Activated CD4-positive, CD25-positive, alpha-beta regulatory T cell (primary cell): ENCODE data around the gene AIFM1.

Source experiments
- DNase-seq, 4 experiments: peaks; one replicate each; lab custom pipeline; 2025; lab: John Stamatoyannopoulos, UW

AIFM1 gene

DNA sequence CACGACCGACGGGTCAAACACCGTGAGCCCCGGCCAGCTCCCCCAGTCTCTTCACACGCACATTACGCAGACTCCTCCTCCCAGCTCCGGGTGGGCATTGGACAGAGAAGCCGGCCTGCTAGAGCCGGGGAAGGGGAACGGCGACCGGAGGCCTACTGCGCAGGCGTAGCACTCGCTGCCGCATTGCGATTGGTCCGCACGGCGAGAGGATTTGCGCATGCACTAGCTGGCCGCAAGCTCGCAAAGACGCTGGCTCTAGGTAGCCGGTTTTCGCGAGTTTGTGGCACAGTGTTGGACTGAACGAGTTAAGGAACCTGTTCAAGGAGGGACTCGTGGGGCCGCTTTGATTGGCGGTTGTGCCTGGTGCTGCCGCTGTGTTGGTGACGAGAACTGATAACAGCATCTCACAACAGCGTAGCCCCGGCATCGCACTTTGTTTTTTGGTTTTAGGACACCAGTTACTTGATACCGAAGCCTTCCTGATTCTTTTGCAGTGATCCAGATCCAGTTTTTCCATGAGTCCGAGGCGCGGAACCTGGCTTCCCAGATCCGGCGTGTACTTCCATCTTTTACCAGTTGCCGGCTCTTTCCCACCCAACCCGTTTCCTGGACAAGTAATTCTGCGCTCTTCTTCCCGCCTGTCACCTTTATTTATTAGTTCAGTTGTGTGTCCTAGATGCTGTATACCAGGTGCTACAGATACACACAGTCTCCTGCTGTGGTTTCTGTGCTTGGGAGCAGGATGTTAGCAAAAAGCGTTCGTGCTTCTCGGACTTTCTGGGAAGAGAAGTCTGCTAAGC lies at the start of gene AIFM1:
Gene AIFM1, minus strand, starts transcription at position 139 of the 800 bp plus-strand sequence. CDS start 185 bp downstream, outside the sequence.
- DNase-seq = peak; percentile 63 to 71 (median 68)

DNA sequence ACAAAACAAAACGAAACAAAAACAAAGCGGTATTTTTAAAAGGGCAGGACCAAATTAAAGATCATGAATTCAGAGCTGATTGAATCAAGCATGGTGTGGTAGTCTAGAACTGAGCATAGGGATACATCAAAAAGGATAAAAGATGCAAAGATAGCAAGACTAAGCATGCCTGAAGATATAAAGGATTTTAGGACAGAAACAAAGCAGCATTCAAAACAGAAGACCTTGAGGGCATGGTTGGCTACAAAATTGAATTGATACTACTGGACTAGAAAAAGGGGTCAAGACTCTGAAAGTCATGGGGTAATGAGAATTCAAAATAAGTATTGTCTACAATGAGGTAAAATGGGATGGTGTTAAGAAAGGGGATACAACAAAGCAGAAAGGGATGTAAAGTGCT lies 47.7 kb upstream of the AIFM1 start:
- DNase-seq = no peak

DNA sequence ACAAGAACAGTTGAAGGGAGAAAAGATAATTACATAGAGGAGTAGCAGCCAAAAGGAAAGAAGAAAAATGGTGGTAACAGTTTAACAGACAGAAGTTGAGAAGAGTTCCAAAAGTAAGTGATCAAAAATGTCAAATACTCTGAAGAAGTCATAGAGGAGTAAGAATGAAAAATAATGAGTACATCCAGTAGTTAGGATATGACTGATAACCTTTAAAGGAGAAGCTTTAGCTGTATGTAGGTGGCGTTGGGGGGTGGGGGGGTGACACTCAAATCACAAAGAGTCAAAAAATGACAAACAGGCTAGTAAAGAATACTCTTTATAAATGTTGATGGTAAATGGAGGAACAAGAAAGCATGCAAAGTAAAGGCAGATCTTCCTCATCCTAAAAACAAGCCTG lies 46.7 kb upstream of the AIFM1 start:
- no peak for DNase-seq

DNA sequence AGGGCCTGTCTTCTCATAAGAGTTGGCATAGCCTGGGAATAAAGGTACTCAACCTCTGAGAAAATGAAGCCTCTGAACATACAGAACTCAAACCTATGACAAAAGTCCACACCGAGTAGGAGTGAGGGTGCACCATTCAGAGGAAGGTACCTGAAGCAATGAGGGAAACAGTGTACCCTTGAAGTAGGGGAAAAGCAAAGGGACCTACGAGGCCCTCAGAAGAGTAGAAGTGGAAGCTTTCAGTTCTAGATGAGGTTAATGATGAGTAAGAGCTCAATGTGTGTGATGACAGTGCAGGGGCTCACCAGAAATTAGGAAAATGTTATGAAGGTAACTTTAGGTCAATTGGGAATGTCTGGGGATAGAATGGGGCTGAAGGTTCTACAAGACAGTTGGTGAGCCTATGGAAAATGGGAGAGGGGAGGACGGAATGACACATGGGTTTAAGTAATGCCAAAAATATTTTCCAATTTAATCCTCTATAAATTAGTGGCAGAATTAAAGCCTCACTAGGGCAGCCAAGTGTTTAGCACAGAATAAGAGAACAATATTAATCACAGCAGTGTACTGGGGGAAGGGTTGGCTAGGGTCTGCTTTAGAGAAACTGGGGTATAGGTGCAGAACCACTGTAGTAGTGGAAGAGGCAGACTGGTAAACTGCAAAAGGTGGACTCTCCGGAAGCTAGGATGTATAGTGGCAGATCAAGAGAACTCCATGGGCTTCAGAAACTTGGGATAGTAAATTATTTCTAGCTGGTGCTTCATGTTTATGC lies 46.0 kb upstream of the AIFM1 start:
- no peak for DNase-seq

DNA sequence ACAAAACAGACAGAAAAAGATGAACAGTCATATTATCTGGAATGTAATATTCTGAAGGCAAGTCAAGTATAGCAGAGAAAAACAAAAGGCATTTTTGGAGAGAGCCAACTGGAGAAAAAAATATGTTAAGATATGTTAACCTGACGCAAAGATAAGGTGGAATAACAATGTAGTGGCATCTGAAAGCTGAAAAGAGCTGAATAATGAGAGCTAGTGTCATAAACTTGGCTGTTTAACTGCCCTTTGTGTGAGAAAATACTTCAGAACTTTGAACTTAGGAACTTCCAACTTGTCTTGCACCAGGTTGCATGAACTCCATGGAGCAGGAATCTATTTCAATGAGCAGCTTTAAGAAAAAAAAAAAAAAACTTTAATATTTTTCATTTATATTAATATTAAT lies 39.0 kb upstream of the AIFM1 start:
- no peak for DNase-seq

DNA sequence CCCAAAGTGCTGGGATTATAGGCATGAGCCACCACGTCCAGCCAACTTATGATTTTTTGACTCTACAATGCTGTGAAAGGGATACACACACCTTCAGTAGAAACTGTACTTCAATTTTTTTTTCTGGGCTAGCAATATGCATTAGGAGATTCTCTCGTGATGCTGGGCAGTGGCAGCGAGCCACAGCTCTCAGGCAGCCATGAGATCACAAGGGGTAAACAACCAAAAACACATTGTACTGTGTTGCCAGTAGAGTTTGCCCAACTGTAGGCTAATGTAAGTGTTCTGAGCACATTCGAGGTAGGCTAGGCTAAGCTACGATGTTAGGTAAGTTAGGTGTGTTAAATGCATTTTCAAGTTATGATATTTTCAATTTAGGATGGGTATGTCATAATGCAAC lies 31.8 kb upstream of the AIFM1 start:
- DNase-seq = no peak

DNA sequence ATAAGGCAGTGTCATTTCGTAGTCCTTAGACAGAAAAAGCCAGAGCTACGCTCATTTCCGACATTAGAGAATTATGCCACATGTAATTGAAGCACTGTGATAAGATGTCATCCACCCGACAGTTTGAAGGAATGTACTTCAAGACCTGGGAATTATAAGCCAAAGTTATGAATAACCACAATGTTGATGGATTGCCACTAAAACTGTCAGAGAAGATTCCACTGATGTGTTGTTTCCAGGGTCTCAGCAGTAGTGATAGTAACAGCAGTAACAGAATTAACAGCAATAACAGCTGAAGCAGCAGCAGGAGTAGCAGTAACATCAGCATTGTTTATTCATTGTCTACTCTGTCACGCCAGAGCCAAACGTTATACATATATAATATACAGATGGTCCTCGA lies 30.8 kb upstream of the AIFM1 start:
- DNase-seq = no peak

DNA sequence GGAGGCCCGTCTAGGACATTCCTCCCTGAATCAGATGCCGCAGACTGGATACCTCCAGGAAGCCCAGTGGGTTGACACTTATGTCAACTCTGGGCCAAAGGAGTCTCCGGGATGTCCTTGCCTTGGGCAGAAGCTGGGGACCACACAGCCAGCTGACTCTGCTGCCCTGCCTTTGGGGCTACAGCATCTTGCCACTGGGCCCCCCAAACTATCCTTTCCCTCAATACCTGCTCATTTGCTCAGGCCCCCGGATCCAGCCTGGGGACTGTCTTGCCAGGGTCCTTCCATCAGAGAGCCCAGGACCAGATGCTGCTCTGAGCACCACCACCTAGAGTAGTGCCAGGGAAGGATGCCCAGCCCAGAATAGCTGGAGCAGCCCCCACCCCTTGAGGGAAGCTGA lies 25.2 kb upstream of the AIFM1 start:
- DNase-seq = no peak

DNA sequence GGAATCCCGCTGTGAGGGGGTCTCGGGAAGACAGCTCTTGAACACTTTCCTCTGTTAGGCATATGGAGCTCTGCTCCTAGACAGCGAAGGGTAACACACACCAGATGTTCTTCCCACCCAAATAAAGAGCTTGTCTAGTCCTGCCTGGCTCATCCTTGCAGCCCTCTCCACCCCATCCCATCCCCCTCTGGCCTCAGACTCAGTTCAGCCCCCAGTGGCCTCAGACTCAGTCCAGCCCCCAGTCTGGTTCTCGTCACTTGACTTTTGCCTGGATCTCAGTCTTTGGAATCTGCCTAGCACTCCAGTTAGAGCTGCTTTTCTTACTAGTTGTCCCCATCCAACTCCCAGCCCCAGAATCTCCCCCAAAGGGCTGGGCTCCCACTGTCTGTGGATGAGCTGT lies 21.0 kb upstream of the AIFM1 start:
- no peak for DNase-seq

DNA sequence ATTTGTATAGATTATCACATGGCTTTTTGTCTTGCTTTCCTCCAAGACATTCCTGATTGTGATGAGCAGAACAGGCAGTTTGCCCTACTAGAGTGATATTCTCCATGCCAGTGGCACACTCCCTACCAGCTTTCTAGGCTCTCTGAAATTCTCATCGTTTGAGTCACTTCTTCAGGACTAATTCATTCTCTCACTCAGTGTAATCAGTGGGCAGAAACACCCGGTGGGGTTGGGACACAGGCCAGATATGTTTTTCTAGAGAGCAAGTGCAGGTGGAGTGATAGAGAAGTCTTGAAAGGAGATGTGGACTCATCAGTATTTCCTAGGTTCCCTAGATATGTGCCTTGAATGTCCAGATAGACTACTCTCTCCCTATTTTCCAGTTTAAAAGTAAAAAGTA lies 19.2 kb upstream of the AIFM1 start:
- no peak for DNase-seq

DNA sequence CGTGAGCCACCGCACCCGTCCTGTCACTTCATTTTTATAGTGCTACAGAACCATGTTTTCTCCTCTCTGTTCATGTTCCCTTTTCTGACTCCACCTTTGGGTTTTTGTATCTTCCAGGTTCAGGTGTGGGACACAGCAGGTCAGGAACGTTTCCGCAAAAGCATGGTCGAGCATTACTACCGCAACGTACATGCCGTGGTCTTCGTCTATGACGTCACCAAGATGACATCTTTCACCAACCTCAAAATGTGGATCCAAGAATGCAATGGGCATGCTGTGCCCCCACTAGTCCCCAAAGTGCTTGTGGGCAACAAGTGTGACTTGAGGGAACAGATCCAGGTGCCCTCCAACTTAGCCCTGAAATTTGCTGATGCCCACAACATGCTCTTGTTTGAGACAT lies 18.5 kb upstream of the AIFM1 start:
- no peak for DNase-seq

DNA sequence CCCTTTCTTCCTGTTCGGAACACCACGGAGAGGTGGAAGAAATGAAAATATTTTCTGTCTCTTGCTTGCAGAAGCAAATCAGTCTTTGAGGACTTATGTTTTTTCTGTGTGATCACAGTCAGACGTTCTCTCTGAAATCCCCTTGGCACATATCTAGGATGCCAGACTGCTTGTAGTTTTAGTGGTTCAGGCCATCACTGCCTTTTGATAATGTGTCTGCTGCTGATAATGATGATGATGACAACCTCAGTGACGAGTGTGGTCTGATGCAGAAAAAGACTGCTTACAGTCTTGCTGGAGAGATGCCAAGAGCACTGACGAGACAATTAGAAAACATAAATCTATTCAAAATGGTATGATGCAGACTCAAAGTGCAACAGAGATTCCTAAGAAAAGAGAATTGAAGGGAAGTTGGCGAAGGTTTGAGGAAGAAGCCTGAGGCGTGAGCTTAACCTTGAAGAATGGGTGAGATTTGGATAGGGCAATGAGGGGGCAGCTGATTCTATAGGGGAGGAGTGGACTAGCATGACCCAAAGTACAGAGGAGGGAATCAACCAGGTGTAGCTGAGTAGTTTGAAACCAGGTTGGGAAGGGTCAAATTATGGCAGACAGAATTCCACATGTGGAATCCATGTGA lies 14.1 kb upstream of the AIFM1 start:
- no peak for DNase-seq

DNA sequence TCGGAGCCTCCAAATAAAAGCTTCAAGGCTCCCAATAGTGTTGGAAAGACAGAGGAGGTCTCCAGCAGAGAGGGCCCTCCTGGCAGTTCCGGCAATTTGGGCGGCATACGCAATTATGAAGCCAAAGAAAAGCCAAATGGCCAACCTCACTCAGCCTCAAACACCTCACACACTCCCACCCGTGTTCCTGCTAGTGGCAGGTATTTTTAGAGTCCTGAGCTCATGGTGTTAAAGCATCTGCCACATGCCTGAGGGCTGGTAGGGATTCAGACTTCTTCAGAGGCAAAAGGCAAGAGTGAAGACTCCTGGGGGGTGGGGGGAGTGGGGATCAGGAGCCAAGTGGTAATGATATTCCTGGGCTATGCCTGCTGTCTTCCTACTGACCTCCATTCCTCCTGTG lies 13.5 kb upstream of the AIFM1 start:
- DNase-seq = no peak

DNA sequence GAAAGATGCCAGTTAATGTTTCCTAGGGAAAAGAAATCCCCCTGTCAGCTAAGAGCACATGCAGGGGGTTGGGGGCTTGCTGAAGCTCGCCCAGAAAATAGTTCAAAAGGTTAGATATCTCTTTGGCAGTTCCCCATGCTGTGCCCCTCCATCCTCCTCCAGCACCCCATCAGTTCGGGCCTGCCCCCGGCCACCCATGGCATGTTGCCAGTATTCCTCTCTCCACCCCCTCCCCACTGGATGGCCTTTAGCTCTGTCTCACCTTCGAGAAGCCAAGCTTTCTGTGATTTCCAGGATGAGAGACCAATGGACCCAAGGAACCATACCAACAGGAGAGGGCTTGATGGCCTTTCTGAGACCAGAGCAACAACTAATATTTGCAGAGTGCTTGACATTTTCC lies 11.3 kb upstream of the AIFM1 start:
- DNase-seq = no peak

DNA sequence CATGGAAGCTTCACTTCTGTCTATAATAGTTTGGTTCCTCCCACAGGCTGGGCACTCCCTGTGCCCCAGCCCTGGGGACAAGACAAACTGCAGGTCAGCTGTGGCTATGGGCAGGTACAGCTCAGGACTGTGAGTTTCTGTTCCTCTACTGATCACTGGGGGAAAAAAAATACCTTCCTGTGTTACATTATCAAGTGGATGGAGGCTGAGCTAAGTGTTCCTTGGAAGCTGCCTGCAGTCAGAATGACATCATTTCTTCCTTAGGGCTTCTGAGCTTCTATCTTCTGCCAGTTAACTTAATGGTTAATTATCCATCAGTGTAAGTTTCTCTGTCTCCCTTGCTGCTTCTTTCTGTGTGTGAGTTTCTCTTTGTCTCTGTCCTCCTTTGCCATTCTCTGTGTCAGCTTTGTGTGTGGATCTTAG lies 10.7 kb upstream of the AIFM1 start:
- no peak for DNase-seq

DNA sequence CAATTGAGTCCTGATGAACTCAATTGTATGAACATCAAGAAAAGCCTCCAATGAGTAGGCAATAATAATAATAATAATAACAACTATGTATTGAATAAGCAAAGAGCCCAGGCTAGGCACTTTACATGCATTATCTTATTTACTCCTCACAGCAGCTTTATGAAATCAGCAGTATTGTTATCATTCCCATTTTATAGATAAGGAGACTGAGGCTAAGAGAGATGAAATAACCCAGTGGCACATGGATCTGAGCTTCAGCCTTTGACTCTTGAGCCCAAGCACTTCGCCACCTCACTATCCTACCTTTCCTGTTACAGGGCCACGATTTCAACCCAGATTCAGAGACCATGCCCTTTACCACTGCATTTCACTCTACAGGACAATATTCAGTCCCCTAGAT lies 9.3 kb upstream of the AIFM1 start:
- DNase-seq = no peak

DNA sequence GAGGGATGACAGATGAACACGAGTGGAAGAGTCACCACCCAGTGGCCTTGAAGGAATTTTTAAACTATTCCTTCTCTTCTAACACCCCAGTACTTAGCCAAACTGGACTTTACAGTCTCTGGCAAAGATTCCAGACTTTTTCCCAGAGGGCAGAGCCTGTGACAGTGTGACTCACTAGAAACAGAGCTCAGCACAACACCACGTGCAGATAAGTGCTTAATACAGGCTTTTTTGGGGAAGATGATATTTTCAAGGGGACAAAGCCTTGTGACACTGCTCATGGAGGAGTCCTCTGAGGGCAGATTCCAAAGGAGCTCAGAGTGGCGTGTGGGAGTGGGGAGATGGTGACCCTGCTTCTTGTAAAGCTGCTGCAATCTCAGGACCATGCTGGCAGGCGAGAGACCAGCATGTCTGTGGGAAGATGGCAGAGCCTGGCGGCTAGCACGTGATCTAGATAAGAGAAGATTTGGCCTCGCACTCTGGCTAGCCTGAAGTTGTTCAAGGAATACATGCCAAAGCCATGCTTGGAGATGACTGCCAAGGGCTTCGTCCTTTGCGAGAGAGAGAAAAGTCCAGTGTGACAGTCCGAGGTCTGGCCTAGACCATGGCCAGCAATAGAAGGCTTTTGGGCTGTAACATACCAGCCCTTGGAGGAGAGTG lies 8.5 kb upstream of the AIFM1 start:
- no peak for DNase-seq

DNA sequence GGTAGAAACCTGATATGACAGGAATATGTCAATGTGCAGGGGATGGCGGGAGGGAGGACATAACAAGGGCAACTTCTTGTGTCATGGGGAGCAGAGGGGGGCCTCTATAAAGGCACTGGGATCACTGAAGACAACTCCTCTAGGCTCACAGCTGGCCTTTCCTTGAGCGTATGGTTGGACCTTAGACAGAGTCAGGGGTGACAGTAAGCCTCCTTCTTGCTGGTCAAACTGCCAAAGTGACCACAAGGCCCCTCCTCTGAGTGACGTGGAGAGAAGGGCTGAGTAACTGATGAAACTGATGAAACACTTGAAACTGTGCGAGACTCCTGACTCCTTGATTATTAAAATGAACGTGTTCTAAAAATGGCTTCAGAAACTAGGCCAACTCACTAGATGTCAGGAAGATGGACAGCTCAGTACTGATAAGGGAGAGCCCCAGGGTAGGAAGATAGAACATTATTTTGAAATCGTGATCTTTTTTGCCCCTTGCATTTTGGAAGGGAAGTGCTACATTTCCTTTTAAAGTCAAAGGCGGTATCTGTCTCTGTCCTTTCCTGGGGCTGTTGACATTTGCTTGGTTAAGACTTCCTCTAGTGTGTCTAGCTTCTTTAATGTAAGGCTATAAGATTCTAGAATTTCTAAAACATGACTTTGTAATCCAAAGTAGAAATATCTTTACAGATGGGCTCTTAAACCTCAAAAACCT lies 7.7 kb upstream of the AIFM1 start:
- peak in 1 of 4 experiments; percentile 6 for DNase-seq

DNA sequence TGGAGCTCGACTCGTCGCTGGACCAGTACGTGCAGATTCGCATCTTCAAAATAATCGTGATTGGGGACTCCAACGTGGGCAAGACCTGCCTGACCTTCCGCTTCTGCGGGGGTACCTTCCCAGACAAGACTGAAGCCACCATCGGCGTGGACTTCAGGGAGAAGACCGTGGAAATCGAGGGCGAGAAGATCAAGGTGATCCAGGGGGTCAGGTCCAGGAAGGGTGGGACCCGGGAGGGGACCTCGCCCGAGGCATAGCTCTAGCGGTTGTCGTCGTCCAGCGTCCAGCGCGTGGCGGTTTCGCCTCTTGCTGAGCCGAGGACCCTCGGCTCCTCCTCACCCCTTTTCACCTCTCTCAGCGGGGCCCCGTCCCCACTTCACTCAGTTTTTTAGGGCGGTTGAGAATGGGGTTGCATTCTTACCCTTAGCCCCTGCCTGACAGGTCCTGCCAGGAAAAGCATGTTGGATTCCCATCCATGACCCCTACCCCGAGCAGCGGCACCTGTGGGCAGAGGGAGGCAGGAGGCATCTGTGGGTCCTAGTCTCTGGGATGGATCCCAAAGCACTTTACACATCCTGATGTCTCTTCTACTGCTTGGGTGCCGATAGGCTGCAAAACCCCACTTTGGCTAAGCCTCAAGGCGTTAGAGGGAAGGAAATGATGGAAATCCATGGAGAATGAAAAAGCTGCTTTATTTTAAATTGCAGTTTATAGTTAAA lies 6.6 kb upstream of the AIFM1 start:
- DNase-seq = no peak

DNA sequence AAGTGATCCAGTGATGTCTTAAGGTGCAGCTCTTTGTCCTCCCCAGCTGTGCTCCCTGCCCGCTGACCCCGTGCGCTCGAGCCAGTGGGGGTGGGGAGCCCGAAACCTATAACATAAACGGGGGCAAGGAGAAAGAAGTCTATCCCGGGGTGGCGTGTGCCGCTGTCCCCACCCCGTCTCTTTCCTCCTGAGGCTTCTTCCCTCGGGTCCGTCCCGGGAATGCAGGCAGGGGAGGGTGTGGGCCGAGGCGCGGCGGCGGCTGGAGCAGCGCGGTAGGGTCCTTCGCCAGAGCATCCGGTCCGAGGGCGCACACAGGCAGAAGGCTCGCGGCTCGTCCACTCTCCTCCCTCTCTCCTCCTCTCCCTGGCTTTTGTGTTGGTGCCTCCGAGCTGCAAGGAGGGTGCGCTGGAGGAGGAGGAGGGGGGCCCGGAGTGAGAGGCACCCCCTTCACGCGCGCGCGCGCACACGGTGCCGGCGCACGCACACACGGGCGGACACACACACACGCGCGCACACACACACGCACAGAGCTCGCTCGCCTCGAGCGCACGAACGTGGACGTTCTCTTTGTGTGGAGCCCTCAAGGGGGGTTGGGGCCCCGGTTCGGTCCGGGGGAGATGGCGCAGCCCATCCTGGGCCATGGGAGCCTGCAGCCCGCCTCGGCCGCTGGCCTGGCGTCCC lies 5.9 kb upstream of the AIFM1 start, which contains the start of gene RAB33A:
Gene RAB33A, plus strand, starts transcription at position 517 of the 681 bp plus-strand sequence. Its CDS starts 101 bp downstream, at position 618.
- peak in 3 of 4 experiments; percentile 2 to 28 (median 22) for DNase-seq
